ENCODE measurements around the gene DENND1A. TPM values are rescaled to one million over a fixed set of nuclear protein-coding genes. Genes with fewer than 3 reads are reported as not detected.

Gene DENND1A
- polyA plus RNA-seq, 2 of the 4 experiments (the other 2 are of a cell fraction): 15.1 to 21.9 TPM

- H3K4me2 ChIP-seq: no peak overlapping the region
- CTCF ChIA-PET: interaction anchor here (0.6 to 1.0 kb wide), 2 partner anchors 557 to 750 kb away, joined by 3 to 4 read pairs; no protein-coding TSS in a partner anchor
Measured at GRCh38 chr9:123483191-123483803, 446.6 kb downstream of the DENND1A start.

GRCh38 chr9:123482295-123482968, 447.5 kb downstream of the DENND1A start:
- H3K27ac ChIP-seq: no peak overlapping the region
- WGBS (ENCODE audit: missing lambda C conversion rate): 93% methylated on average over 3 of the region's 3 CpGs
- no peaks in the 10 kb centered on the region for H3K9me3 ChIP-seq
- H3K4me1 ChIP-seq: no peaks in the 10 kb centered on the region
- no peak overlapping the region for H3K4me3 ChIP-seq
- TF ChIP-seq TP53 (CRISPR knock-in tag; IDR thresholded peaks at IDR 0.05) (no peak), BHLHE40 (IDR thresholded peaks at IDR 0.05; ENCODE audit: low read depth, low read length) (no peak), RARB (CRISPR knock-in tag; IDR thresholded peaks at IDR 0.05) (no peak), TFCP2L1 (CRISPR knock-in tag; IDR thresholded peaks at IDR 0.05) (no peak), RFX5 (IDR thresholded peaks at IDR 0.05) (no peak), HOXA7 (CRISPR knock-in tag; IDR thresholded peaks at IDR 0.05) (no peak), BCL3 (IDR thresholded peaks at IDR 0.05) (no peak), NR3C1 (IDR thresholded peaks at IDR 0.05) (no peak), GATA3 (IDR thresholded peaks at IDR 0.05; ENCODE audit: borderline replicate concordance) (no peak), ZC3H11A (IDR thresholded peaks at IDR 0.05) (no peak), HOXB5 (CRISPR knock-in tag; IDR thresholded peaks at IDR 0.05) (no peak)
- H3K4me2 ChIP-seq: no peak overlapping the region
- ATAC-seq (no peak), DNase-seq (ENCODE audit: low read depth in 1 of 2, low spot score in 1 of 2) (no peak), FAIRE-seq (no peak)
- ChIA-PET POLR2A (no interaction called here), CTCF (interaction anchor here (1.0 kb wide), 1 partner anchor 54 kb away, joined by 3 read pairs; no protein-coding TSS in a partner anchor)

More at GRCh38 chr9:123483191-123483803, 446.6 kb downstream of the DENND1A start:
- no peak for TF ChIP-seq HEYL (CRISPR knock-in tag; IDR thresholded peaks at IDR 0.05)
- no peak for TF ChIP-seq CTCF (IDR thresholded peaks at IDR 0.05)
- TF ChIP-seq ZNF302 (CRISPR knock-in tag; IDR thresholded peaks at IDR 0.05): no peak
- TF ChIP-seq SREBF2 (IDR thresholded peaks at IDR 0.05): no peak
- no peak for TF ChIP-seq HOXA7 (CRISPR knock-in tag; IDR thresholded peaks at IDR 0.05)
- TF ChIP-seq CBX2 (IDR thresholded peaks at IDR 0.05; ENCODE audit: borderline replicate concordance, low read depth): no peak
- no peak for TF ChIP-seq FOSL2 (IDR thresholded peaks at IDR 0.05)
- no peak for TF ChIP-seq FOSL2 (CRISPR knock-in tag; IDR thresholded peaks at IDR 0.05)
- no peak for TF ChIP-seq POLR2AphosphoS2 (conservative IDR thresholded peaks at IDR 0.05; ENCODE audit: low read length)
- no peak for TF ChIP-seq TP53 (CRISPR knock-in tag; IDR thresholded peaks at IDR 0.05)
- TF ChIP-seq E2F6 (IDR thresholded peaks at IDR 0.05; ENCODE audit: borderline replicate concordance, low read depth): no peak
- TF ChIP-seq MAX (IDR thresholded peaks at IDR 0.05): no peak
- no peak for TF ChIP-seq PHF8 (IDR thresholded peaks at IDR 0.05; ENCODE audit: borderline replicate concordance, low read depth)
- H3K4me3 ChIP-seq: no peak overlapping the region
- FAIRE-seq: no peak
- DNase-seq (ENCODE audit: low read depth in 1 of 2, low spot score in 1 of 2): no peak
- POLR2A ChIA-PET: no interaction called here
- no peak overlapping the region for H3K27ac ChIP-seq
- WGBS (ENCODE audit: missing lambda C conversion rate): 90% methylated on average over 7 of the region's 9 CpGs
- H3K9me3 ChIP-seq: no peaks in the 10 kb centered on the region
- no peak for ATAC-seq
- H3K4me1 ChIP-seq: no peaks in the 10 kb centered on the region
